Left lung (tissue), 10 donors: ENCODE measurements around the gene PRUNE2. TPM values are rescaled to one million over a fixed set of nuclear protein-coding genes. Genes with fewer than 3 reads are reported as not detected.

Experiments used
- ATAC-seq: fragments of 200-7000 bp; cut with Tn5 transposase; one replicate; pipeline ENCODE4 v1.9.1; 2020; ENCODE audit warnings: moderate library complexity
- DNase-seq, 4 donors: peaks; one replicate each; pipeline ENCODE4 v3.0.0-alpha.2; 2013 to 2020
- H3K27ac ChIP-seq, 2 donors: fragments of 200-600 bp; sonication (generic) in 1 of 2; one replicate each; pipeline versions ENCODE4 v1.5.0 to v1.8.0; 2020 to 2021
- H3K27me3 ChIP-seq, 2 donors: fragments of 200-600 bp; sonication (generic) in 1 of 2; one replicate each; pipeline versions ENCODE4 v1.5.0 to v1.8.0; 2020 to 2021
- H3K36me3 ChIP-seq, 2 donors: fragments of 200-600 bp; sonication (generic) in 1 of 2; one replicate each; pipeline versions ENCODE4 v1.5.0 to v1.8.0; 2020 to 2021
- H3K4me1 ChIP-seq, 2 donors: fragments of 200-600 bp; one replicate each; pipeline ENCODE4 v1.8.0; 2021
- H3K4me3 ChIP-seq, 2 donors: fragments of 200-600 bp; sonication (generic) in 1 of 2; one replicate each; pipeline versions ENCODE4 v1.5.0 to v1.8.0; 2020 to 2021; ENCODE audit warnings: mild to moderate bottlenecking in 1 of 2
- H3K9me3 ChIP-seq, 2 donors: fragments of 200-600 bp; sonication (generic) in 1 of 2; one replicate each; pipeline versions ENCODE4 v1.5.0 to v1.8.0; 2020 to 2021
- intact Hi-C, 2 donors: fragments of 100-400 bp; cut with DNase I; formaldehyde crosslinking; loops; one replicate each; pipeline versions ENCODE4 v1.11.2 to v1.14.2; 2022
- polyA plus RNA-seq, 6 donors: library from polyadenylated mRNA; unstranded; fragments of 120-200 nt; gene quantifications; one replicate each; pipeline ENCODE4 v1.2.1, GENCODE V29; 2013; ENCODE audit not compliant: insufficient read length in 6 of 6
- total RNA-seq, 2 donors: library from RNA; stranded (reverse); fragmentation: NEBNext Ultra II Directional; extraction: Animal tissue kit (Norgen Biotek cat#: 25700); gene quantifications; one replicate each; pipeline ENCODE4 v1.2.1, GENCODE V29; 2021
- TF ChIP-seq, protein P1 (sequence below), 2 donors: fragments of 200-600 bp; sonication (generic) in 1 of 2; IDR thresholded peaks; one replicate each; pipeline versions ENCODE4 v1.5.0 to v1.8.0; 2021; ENCODE audit warnings: antibody characterized with exemption in 2 of 2
- donor health status: DM: no; HTN: yes; CAD: no.
- donor health status: DM: no; HTN: no; CAD: no.

The PRUNE2 gene
- total and polyA plus RNA-seq, 8 donors = 2.0 to 17.7 (median 4.1) TPM

DNA sequence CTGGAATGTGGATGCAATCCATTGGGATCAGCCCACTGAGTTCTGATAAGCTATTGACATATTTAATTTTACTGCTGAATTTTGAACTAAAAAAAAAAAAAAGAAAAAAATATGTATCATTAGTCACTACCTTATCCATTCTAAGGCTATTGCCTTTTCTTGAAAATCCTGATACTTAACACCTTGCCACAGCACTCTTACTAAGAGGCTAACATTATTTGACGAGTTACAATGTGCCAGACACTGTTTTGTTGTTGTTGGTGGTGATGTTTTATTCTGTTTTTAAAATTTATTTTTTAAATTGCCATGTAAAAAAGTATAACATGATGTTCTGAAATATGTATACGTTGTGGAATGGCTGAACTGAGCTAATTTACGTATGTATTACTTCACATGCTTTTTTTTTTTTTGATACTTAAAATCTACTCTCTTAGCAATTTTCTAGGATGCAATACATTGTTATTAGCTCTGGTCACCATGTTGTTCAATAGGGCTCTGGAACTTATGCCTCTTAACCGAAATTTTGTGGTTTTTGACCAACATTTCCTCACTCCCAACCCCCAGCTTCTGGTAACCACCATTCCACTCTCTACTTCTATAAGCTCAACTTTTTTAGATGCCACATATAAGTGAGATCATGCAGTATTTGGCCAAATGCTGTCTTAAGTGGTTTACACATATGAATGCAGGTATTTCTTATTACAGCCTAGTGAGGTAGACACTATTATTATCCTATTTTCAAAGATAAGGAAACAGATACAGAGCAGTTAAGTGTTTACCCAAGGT is 276.5 kb downstream of the PRUNE2 start:
- no peaks in the 10 kb centered on the region for H3K9me3 ChIP-seq
- H3K36me3 ChIP-seq = no peaks in the 10 kb centered on the region
- TF ChIP-seq, protein P1, sequence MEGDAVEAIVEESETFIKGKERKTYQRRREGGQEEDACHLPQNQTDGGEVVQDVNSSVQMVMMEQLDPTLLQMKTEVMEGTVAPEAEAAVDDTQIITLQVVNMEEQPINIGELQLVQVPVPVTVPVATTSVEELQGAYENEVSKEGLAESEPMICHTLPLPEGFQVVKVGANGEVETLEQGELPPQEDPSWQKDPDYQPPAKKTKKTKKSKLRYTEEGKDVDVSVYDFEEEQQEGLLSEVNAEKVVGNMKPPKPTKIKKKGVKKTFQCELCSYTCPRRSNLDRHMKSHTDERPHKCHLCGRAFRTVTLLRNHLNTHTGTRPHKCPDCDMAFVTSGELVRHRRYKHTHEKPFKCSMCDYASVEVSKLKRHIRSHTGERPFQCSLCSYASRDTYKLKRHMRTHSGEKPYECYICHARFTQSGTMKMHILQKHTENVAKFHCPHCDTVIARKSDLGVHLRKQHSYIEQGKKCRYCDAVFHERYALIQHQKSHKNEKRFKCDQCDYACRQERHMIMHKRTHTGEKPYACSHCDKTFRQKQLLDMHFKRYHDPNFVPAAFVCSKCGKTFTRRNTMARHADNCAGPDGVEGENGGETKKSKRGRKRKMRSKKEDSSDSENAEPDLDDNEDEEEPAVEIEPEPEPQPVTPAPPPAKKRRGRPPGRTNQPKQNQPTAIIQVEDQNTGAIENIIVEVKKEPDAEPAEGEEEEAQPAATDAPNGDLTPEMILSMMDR (IDR thresholded peaks at IDR 0.05) = no peak
- no peak for ATAC-seq
- intact Hi-C loops = no loop called here
- peak overlapping the region in 1 of 2 donors; percentile 42 for H3K27ac ChIP-seq
- DNase-seq = no peak
- H3K4me3 ChIP-seq = no peak overlapping the region
- H3K4me1 ChIP-seq = peaks cover 0 to 8% of the 10 kb centered on the region in 2 donors
- H3K27me3 ChIP-seq = no peaks in the 10 kb centered on the region

DNA sequence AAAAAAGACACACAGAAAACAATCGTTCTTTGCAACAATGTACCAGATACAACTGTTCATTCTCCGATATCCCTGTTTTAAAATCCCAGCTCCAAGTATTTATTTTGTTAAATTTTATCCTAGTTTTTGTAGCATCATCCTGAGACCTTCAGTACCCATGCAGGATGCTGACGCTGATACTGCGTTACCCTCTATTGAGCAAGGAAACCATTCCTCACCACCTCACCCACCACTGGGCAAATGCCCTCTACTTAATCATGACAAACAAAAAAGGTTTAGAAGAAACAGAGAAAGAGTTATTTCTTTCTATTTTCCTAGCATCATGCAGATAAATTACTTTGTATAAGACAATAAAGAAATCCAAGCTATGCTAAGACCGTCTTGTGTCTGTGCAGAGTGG is 277.8 kb downstream of the PRUNE2 start:
- Histone ChIP-seq H3K27ac (no peak overlapping the region), H3K4me3 (no peak overlapping the region), H3K4me1 (peaks cover 0 to 8% of the 10 kb centered on the region in 2 donors), H3K9me3 (no peaks in the 10 kb centered on the region), H3K27me3 (no peaks in the 10 kb centered on the region), H3K36me3 (no peaks in the 10 kb centered on the region)
- no peak for DNase-seq
- no peak for ATAC-seq
- intact Hi-C loops = no loop called here
- TF ChIP-seq, protein P1 (IDR thresholded peaks at IDR 0.05) = no peak

DNA sequence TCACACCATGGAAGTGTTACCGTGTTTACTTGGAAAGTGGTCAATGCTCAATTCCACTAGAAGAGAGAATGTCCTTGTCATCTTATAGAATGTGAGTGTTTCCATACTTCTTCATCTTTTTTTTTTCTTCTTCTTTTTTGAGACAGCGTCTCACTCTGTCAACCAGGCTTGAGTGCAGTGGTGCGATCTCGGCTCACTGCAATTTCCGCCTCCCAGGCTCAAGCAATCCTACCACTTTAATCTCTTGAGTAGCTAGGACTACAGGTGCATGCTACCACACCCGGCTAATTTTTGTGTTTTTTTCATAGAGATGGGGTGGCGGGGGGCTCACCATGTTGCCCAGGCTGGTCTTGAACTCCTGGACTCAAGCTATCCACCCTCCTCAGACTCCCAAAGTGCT is 278.9 kb downstream of the PRUNE2 start:
- no peak for ATAC-seq
- H3K9me3 ChIP-seq = no peaks in the 10 kb centered on the region
- DNase-seq = no peak

DNA sequence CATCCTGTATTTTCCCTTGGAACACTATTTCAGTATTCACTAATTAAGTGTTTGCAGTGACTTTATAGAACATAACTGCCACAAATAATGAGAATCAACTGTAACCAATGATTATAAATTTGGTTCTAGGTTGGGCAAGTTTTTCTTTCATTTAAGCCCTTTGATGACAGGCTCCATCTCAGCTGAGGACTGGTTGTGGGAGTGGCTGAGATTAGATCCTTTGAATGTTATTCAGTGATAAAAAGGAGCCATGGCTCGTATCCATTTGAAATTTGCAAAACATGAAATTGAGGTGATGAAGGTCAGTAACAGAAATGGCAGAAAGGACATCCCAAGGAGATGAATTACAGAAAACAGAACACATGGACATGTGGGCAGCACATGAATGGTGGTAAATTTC is 279.8 kb downstream of the PRUNE2 start:
- H3K9me3 ChIP-seq = no peaks in the 10 kb centered on the region
- H3K27ac ChIP-seq = no peak overlapping the region
- TF ChIP-seq, protein P1 (IDR thresholded peaks at IDR 0.05) = no peak
- ATAC-seq (no peak), DNase-seq (no peak)
- intact Hi-C loops = no loop called here
- H3K27me3 ChIP-seq = no peaks in the 10 kb centered on the region
- no peak overlapping the region for H3K4me3 ChIP-seq
- H3K4me1 ChIP-seq = peaks cover 0 to 8% of the 10 kb centered on the region in 2 donors
- H3K36me3 ChIP-seq = no peaks in the 10 kb centered on the region

More for the DNA sequence above, 278.9 kb downstream of the PRUNE2 start:
- TF ChIP-seq, protein P1 (IDR thresholded peaks at IDR 0.05) = no peak
- Histone ChIP-seq H3K27ac (no peak overlapping the region), H3K27me3 (no peaks in the 10 kb centered on the region), H3K4me1 (peaks cover 0 to 8% of the 10 kb centered on the region in 2 donors), H3K4me3 (no peak overlapping the region), H3K36me3 (no peaks in the 10 kb centered on the region)
- intact Hi-C loops = no loop called here

DNA sequence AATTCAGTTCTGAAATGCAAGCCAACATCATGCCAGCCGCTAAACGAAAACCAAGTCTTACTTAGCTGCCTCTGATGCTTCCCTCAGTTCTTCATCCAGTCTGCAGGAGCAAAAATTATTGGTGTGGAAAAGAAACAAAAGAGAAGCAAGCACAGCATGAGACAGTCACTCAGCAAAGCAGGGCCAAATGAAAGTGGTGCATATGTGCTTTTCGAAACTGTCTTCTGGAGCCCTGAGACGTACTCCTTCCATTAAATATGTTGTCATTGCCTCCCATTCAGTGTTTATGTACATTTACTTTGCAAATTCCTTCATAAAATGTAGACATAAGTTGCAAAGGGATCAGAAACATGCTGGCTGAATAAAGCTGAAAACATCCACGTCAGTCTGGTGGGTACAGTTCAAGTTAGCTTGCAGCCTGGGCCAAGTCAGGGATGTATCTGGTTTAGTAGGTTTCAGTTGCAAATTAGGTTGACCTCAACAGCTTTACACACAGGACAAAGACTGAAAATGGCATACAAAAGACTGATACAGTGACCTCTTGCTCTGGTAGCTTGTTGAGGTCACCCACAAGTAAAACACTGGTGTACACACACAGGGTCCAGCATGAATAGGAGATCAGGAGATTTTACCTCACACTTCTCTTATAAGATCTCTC is 281.4 kb downstream of the PRUNE2 start:
- H3K36me3 ChIP-seq = no peaks in the 10 kb centered on the region
- TF ChIP-seq, protein P1 (IDR thresholded peaks at IDR 0.05) = no peak
- ATAC-seq (no peak), DNase-seq (no peak)
- intact Hi-C loops = no loop called here
- no peak overlapping the region for H3K4me3 ChIP-seq
- H3K27ac ChIP-seq = no peak overlapping the region
- peaks cover 0 to 17% of the 10 kb centered on the region in 2 donors for H3K4me1 ChIP-seq
- no peaks in the 10 kb centered on the region for H3K27me3 ChIP-seq
- no peaks in the 10 kb centered on the region for H3K9me3 ChIP-seq
